ENCODE measurements around the gene UFSP2. TPM values are rescaled to one million over a fixed set of nuclear protein-coding genes. Genes with fewer than 3 reads are reported as not detected.
A peak's percentile ranks its signal among the peaks of the same experiment; 100 is the strongest.

Gene UFSP2
- polyA plus RNA-seq, 4 donors: 57.8 to 86.3 (median 75.6) TPM

- DNase-seq (ENCODE audit: low read depth in 4 of 4, low spot score in 3 of 4): no peak
Observed at GRCh38 chr4:185429660-185430059, 3.9 kb upstream of the UFSP2 start.

DNA sequence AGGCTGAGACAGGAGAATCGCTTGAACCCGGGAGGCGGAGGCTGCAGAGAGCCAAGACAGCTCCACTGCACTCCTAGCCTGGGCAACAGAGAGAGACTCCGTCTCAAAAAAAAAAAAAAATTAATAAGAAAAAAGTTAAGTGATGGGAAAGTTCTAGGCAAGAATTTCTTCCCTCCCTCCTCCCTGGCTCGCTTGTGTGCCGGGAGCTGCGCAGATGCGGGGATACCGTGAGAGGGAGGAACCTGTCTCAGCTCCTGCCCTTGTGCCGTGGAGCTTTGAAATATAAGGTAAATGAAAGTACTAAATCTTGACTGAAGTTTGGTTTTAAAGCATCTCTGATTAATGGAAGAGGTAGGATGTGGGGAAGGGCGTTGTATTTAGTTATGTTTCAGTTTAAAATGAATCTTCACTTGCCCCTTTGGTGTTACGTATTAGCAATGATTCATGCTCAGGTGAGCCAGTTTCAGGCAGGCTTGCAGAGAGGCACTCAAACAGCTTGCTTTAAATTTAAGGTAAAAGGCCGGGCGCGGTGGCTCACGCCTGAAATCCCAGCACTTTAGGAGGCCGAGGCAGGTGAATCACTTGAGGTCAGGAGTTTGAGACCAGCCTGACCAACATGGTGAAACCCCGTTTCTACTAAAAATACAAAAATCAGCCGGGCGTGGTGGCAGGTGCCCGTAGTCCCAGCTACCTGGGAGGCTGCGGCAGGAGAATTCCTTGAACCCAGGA, 1.4 kb upstream of the UFSP2 start:
- DNase-seq (ENCODE audit: low read depth in 4 of 4, low spot score in 3 of 4): no peak

- DNase-seq (ENCODE audit: low read depth in 4 of 4, low spot score in 3 of 4): peak in 2 of 4 donors; percentile 40 to 41
Observed at GRCh38 chr4:185424905-185425646, 688 bp downstream of the UFSP2 start.

GRCh38 chr4:185421366-185422124, 4.2 kb downstream of the UFSP2 start:
- no peak for DNase-seq (ENCODE audit: low read depth in 4 of 4, low spot score in 3 of 4)

GRCh38 chr4:185416955-185417354, 8.8 kb downstream of the UFSP2 start:
- no peak for DNase-seq (ENCODE audit: low read depth in 4 of 4, low spot score in 3 of 4)

- no peak for DNase-seq (ENCODE audit: low read depth in 4 of 4, low spot score in 3 of 4)
Observed at GRCh38 chr4:185412412-185412811, 13.4 kb downstream of the UFSP2 start.

DNA sequence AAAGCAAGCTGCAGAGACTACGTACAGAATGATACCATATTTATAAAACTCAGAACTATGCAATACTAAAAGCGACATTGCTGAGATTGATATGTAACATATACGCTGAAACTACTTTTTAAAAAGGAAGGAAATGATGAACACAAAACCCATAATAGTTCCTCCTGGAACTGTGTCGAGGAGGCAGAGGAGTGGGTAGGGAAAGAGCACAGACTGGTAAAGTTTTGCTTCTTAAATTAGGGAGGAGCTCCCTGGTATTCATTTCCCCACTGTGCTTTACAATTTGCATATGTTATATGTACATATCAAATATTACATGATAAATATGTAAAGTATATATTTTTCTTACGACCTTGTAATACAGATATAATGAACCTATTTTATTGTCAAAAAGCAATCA, 13.9 kb downstream of the UFSP2 start:
- no peak for DNase-seq (ENCODE audit: low read depth in 4 of 4, low spot score in 3 of 4)

DNA sequence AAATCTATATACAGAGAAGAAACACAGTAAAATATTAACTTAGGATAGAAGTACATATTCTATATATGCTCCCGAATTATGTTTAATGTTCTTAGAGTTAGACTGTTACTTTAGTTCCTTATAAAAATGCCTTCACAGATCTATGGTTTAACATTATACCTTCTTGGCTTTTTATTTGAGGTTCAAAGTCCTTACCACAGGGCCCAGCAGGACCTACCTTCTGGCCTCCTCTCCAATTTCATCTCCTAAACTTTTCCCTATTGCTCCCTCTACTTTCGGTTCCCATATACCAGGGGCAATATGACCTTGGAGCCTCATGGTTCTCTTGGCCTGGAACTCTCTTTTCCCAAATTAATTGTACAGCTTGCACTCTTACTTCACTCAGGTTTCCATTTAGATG, 17.3 kb downstream of the UFSP2 start:
- DNase-seq (ENCODE audit: low read depth in 4 of 4, low spot score in 3 of 4): no peak

- no peak for DNase-seq (ENCODE audit: low read depth in 4 of 4, low spot score in 3 of 4)
Observed at GRCh38 chr4:185405296-185405999, 20.3 kb downstream of the UFSP2 start.

GRCh38 chr4:185404031-185404430, 21.7 kb downstream of the UFSP2 start:
- no peak for DNase-seq (ENCODE audit: low read depth in 4 of 4, low spot score in 3 of 4)

DNA sequence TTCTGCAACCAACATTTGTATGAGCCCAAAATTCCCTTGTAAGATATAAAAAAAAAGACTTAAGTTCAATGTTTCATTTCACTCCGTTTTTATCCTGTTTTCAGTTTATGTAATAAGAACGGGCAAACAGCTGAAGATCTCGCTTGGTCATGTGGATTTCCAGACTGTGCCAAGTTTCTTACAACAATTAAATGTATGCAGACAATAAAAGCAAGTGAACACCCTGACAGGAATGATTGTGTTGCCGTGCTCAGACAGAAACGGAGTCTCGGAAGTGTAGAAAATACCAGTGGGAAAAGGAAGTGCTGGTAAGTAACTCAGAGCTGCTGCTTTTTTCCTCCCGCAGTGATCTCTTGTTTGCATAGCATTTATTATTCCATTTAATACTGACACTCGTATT, 26.3 kb downstream of the UFSP2 start:
- no peak for DNase-seq (ENCODE audit: low read depth in 4 of 4, low spot score in 3 of 4)

DNA sequence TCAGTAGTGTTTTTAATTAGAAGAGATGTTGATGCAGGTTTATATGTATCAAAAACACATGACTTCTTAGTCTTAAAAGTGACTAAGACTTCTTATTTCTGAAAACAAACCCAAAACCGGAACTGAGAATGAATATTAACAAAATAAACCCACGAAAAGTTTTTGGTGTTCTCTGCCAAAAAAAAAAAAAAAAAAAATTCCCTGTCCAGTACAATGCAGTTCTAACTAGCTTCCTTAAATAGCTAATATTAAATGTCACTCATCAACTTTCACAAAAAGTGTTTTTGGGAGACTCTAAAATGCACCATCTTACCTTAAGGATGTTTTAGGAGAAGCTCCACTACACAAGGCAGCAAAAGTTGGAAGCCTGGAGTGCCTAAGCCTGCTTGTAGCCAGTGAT, 27.1 kb downstream of the UFSP2 start:
- no peak for DNase-seq (ENCODE audit: low read depth in 4 of 4, low spot score in 3 of 4)

- DNase-seq (ENCODE audit: low read depth in 4 of 4, low spot score in 3 of 4): peak in 2 of 4 donors; percentile 41 to 53
Observed at GRCh38 chr4:185396724-185397385, 28.9 kb downstream of the UFSP2 start, which contains the start of gene ANKRD37. Gene ANKRD37, plus strand, starts transcription at chr4:185396841. Its CDS starts 83 bp downstream, at chr4:185396924.

DNA sequence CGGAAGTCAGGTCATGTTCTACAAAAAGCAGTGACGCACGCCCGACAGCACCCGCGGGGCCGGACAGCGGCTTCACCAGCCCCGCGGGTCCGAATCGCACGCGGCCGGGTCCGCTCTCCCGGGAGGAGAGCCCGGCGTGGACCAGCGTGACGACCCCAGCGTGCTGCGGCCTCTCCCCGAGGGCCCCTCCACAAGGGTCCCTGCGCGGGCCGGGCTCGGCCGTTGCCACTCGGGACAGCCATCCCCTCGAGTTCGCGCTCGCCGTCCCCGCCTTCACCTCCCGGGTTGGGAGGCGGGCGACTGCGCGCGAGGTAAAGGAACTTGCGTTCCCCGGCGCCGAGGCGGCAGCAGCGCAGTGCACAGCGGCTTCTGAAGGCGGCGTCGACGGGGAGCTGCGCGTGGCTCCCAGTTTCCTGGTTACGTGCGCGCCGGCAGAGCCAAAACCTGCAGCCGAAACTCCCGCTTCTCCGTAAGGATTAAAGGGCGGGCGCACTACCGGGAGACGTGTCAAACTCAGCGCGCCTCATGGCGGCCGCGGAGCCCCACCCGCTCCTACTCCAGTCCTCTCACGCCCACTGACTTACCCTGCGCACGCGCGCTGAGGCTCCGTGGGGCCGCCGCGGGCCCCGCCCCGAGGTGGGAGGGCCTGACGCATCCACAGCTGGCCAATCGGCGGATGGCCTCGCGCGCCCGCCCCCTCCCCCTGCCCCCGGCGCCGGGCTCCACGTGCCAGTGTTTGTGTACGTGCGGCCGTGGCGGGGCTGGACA, 29.6 kb downstream of the UFSP2 start:
- DNase-seq (ENCODE audit: low read depth in 4 of 4, low spot score in 3 of 4): peak; percentile 92 to 96 (median 94)

DNA sequence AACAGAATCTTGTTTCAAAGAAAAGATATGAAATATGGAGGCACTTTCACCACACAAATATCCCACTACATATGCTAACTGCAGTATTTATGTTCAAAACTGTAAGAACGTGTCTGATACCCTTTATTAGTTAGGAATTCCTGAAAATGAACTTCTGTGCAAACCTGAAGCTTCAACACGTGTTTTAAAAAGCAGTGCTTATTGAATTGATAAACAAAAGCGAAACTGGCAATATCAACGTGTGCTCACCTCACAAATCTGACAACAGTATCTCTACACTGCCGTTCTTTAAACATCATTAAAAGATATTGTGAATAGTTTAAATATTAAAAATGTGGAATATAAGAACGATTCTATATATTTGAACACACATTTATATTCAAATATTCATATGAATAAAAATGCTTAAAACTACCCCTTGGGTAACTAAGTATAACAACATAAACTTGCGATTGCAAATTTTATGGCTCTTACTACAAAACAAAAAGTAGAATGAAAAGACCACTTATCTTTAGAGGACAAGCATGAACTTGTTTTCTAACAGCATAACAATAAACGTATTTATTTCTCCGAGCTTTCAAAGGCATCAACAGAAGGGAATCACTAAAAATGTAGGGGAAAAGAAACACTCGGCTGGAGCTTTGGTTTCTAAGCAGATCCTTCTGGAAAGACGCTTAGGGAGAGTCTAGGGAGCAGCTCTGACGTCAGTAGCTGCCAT, 30.4 kb downstream of the UFSP2 start, which contains the start of gene LRP2BP:
TSS of gene LRP2BP (minus strand) at position 687 of the 718 bp plus-strand sequence. CDS start 17,738 bp downstream, outside the sequence.
- DNase-seq (ENCODE audit: low read depth in 4 of 4, low spot score in 3 of 4): peak in 3 of 4 donors; percentile 75 to 83 (median 82)

DNA sequence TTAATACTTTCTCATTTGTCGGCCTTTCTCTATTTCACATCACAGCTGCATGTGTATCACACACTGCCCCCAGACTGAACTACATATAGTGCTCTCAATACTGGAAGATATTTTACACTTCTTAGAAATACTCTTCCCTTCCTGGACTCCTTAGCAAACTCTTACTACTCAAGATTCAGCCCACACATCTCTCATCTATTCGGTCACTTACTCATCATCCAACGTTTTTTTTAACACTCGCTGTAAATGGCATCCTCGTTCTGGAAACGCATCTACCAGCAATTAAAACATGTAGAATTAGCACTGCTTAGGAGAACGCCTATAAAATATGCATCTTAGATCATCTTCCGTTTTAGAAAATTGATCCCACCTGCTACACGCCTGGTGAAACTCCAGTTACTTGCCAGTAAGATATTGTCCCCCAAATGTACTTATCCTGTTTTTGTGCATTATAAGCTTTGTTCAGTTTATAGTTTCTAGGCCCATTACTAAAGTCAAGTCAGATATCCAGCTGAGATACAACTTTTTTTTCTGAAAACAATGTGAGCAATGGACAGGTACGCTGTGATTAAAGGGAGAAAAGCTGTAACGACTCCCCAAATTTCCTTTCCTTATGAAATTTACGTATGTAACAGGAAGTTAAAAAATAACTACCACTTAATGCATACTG, 31.1 kb downstream of the UFSP2 start:
- no peak for DNase-seq (ENCODE audit: low read depth in 4 of 4, low spot score in 3 of 4)

GRCh38 chr4:185392156-185392555, 33.6 kb downstream of the UFSP2 start:
- no peak for DNase-seq (ENCODE audit: low read depth in 4 of 4, low spot score in 3 of 4)

- no peak for DNase-seq (ENCODE audit: low read depth in 4 of 4, low spot score in 3 of 4)
Observed at GRCh38 chr4:185390941-185391340, 34.8 kb downstream of the UFSP2 start.
